GM21360 (cell line): ENCODE data around the gene NDUFA3.
"Not testable (repeated sequence)": the region's sequence is repeated elsewhere in the genome, so short reads cannot be mapped to it uniquely, and the experiment has no call there.

Experiments
- ATAC-seq: cut with Tn5 transposase; IDR thresholded peaks from one replicate; pipeline ENCODE4 v1.9.1; 2021; ENCODE audit warnings: mild to moderate bottlenecking, moderate library complexity; ENCODE audit not compliant: unreplicated experiment

NDUFA3 gene

GRCh38 chr19:54102421-54103169 lies at the start of gene NDUFA3:
Gene NDUFA3 (plus strand): TSS chr19:54102855. CDS start chr19:54102879, 24 bp downstream.
- ATAC-seq, result peak; percentile 97

DNA sequence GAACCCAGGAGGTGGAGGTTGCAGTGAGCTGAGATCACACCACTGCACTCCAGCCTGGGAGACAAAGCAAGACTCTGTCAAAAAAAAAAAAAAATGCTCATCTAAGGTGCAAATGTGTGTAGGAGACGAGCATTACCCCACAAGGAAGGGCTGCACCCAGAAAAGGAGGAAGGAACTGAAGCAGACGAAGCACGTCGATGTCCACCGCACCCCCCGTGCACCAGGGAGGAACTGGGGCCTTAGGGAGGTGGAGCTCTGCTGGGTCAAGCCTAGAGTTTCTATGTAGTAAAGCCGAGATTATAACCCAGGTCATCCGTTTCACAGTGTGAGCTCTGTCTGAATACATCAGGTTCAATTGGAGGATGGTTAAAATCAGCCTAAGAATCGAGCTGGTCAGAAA lies 40.0 kb upstream of the NDUFA3 start:
- ATAC-seq, result no peak

GRCh38 chr19:54063350-54064116 lies 39.1 kb upstream of the NDUFA3 start, which contains the start of gene VSTM1:
Gene VSTM1 (minus strand): TSS chr19:54063897. CDS start chr19:54063777, 120 bp downstream.
- no peak for ATAC-seq

DNA sequence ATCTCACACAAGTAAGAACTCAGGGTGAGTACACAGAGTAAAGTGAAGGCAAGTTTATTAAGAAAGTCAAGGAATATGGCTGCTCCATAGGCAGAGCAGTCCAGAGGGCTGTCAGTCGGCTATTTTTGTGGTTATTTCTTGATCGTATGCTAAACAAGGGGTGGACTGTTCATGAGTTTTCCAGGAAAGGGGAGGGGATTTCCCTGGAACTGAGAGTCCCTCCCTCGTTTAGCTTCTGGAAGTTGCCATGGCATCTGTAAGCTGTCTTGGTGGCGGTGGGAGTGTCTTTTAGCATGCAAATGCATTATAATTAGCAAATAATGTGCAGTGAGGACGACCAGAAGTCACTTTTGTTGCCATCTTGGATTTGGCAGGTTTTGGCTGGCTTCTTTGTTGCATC lies 33.2 kb upstream of the NDUFA3 start:
- no peak for ATAC-seq

DNA sequence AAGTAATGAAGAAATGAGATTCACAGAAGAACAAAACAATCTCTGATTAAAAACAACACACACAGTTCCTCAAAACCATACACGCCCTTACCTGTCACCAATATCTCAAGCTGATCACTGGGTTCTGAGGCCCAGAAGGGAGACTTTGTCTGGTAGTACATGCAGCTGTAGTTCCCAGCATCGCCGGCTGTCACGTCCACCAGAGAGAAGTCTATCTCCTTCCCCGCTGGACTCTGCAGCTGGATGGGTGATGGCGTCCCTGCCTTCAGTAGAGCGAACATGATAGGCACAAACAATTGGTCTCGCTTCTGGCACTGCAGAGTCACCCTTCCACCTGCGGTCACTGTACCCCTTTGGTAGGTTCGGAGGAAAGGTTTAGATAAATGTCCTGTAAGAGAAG lies 28.8 kb upstream of the NDUFA3 start:
- ATAC-seq, result no peak

- ATAC-seq, result no peak
These were observed 27.8 kb upstream of the NDUFA3 start for GRCh38 chr19:54074851-54075250.

DNA sequence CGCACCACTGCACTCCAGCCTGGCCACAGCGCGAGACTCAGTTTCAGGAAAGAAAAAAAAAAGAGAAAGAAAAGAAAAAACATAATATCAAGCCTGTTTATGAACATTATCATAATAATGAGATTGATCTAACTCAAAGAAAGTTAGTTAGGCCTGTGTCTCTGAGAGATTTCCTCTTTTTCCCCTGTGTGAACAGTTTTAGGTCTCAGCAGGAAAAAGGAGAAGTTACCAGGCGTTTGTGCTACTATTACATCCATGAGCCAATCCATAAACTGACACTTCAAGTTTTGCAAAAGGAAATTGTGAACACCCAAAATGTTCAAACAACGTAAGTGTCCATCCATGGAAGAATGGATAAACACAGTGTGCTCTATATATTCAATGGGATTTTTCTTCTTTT lies 25.3 kb upstream of the NDUFA3 start:
- no peak for ATAC-seq

GRCh38 chr19:54081032-54081431 lies 21.6 kb upstream of the NDUFA3 start, which contains the start of gene TARM1:
Gene TARM1 (minus strand): TSS chr19:54081365. CDS start chr19:54081340, 25 bp downstream.
- ATAC-seq, result no peak

- ATAC-seq, result no peak
These were observed 18.2 kb upstream of the NDUFA3 start for GRCh38 chr19:54084410-54084809.

DNA sequence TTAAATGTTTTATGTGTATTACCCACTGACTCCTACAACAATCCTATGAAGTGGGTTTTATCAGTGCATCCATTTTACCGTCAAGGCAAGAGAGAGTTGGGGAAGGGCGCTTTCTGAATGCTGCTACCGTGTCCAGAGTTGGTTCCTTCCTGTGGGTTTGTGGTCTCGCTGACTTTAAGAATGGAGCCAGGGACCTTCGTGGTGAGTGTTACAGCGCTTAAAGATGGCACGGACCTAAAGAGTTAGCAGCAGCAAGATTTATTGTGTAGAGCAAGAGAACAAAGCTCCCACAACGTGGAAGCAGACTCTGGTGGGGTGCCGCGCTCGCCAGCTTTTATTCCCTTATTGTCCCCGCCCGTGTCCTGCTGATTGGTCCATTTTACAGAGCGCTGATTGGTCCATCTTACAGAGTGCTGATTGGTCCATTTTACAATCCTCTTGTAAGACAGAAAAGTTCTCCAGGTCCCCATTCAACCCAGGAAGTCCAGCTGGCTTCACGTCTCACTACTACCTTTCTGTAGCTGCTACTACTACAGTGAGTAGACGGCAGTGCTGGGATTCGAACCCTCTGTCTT lies 8.1 kb upstream of the NDUFA3 start:
- ATAC-seq, result no peak

DNA sequence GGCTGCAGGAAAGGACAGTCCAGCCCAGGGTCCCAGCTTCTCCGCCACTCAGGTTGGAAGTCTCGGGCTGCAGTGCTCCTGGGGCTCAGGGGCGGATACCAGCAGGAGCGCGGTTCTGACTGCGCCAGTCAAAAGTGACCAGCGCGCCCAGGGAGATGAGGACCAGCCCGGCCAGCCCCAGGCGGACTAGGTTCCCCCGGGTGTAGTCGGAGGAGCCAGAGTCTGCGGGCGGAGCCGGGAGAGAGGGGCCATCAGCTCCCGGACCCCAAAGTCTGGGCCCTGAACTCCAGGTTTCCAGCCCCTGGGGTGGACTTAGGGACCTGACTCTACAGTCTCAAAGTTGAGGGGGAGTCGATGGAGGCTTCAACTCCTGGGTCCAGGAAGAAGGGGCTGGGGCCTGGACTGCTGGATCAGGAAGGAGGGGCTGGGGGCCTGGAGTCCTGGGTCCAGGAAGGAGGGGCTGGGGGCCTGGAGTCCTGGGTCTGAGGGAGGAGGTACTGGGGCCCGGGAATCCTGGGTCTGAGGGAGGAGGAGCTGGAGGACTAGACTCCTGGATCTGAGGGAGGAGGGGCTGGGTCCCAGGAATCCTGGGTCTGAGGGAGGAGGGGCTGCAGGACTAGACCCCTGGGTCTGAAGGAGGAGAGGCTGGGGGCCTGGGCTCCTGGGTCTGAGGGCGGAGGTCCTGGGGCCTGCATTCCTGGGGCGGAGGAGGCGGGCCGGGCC lies 7.4 kb upstream of the NDUFA3 start:
- no peak for ATAC-seq

GRCh38 chr19:54095859-54096616 lies 6.6 kb upstream of the NDUFA3 start:
- not testable (repeated sequence) for ATAC-seq

- no peak for ATAC-seq
These were observed 6.0 kb upstream of the NDUFA3 start for GRCh38 chr19:54096617-54097106.

- ATAC-seq, result no peak
These were observed 3.3 kb upstream of the NDUFA3 start for GRCh38 chr19:54099190-54099902.

DNA sequence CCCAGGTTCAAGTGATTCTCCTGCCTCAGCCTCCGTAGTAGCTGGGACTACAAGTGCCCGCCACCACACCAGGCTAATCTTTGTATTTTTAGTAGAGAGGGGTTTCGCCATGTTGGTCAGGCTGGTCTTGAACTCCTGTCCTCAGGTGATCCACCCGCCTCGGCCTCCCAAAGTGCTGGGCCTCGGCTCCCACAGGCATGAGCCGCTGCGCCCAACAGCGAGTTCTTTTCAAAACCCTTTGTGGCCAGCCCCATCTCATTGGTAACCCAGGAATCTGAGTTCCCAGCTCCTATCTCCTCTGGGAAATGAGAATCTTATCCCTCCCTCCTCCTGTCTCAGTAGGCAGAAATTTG lies 2.8 kb upstream of the NDUFA3 start:
- ATAC-seq, result not testable (repeated sequence)

GRCh38 chr19:54100561-54100960 lies 2.1 kb upstream of the NDUFA3 start, which contains the start of gene OSCAR:
Gene OSCAR (minus strand): TSS chr19:54100803. CDS start chr19:54100792, 11 bp downstream.
- ATAC-seq, result no peak

- no peak for ATAC-seq
These were observed 2.5 kb downstream of the NDUFA3 start for GRCh38 chr19:54104998-54105715.

GRCh38 chr19:54105796-54106195 lies 3.1 kb downstream of the NDUFA3 start:
- no peak for ATAC-seq

DNA sequence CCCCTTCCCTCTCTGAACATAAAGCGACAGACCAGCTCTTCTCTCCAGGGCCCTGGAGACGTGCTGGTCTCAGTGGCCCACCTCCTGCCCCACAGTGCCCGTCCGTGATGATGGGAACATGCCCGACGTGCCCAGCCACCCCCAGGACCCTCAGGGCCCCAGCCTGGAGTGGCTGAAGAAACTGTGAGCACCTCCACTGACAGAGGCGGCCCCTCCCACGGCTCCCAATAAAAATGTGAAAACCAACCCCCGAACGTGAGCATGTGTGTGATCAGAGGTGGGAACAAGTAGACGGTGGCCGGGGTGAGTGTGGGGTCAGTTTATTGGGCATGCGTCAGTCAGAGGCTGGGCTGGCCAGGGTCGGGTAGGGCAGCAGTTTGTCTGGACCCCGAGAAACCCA lies 4.1 kb downstream of the NDUFA3 start:
- ATAC-seq, result no peak
